Measurements from ENCODE around the gene PRDX2. TPM values are rescaled to one million over a fixed set of nuclear protein-coding genes. Genes with fewer than 3 reads are reported as not detected.
A peak's percentile ranks its signal among the peaks of the same experiment; 100 is the strongest.

The PRDX2 gene
- total RNA-seq, 1 donor: 155 TPM

- H3K79me2 ChIP-seq (ENCODE audit: insufficient read depth, low read length): peaks cover 23% of the 10 kb centered on the region
- TF ChIP-seq CTCF (IDR thresholded peaks at IDR 0.05; ENCODE audit: extremely low read depth, low read depth, low read length): no peak
- H3K27me3 ChIP-seq (ENCODE audit: insufficient read depth, low read length): no peaks in the 10 kb centered on the region
- peaks cover 8% of the 10 kb centered on the region for H3K36me3 ChIP-seq (ENCODE audit: insufficient read depth, low read length)
- peaks cover 9% of the 10 kb centered on the region for H4K20me1 ChIP-seq (ENCODE audit: insufficient read depth, low read length)
- no peaks in the 10 kb centered on the region for H3K9me3 ChIP-seq (ENCODE audit: low read depth, low read length)
- no peak overlapping the region for H3K27ac ChIP-seq (ENCODE audit: low read depth, low read length)
- H2AFZ ChIP-seq (ENCODE audit: low read length): no peak overlapping the region
- no peak for DNase-seq (ENCODE audit: insufficient read length, low spot score, missing footprints)
- H3K4me1 ChIP-seq (ENCODE audit: insufficient read depth, low read length): peaks cover 14% of the 10 kb centered on the region
- no peak overlapping the region for H3K4me3 ChIP-seq (ENCODE audit: insufficient read depth, low read length)
- H3K4me2 ChIP-seq (ENCODE audit: insufficient read depth, low read length): no peak overlapping the region
These were observed 4.4 kb downstream of the PRDX2 start for GRCh38 chr19:12797141-12797587.

DNA sequence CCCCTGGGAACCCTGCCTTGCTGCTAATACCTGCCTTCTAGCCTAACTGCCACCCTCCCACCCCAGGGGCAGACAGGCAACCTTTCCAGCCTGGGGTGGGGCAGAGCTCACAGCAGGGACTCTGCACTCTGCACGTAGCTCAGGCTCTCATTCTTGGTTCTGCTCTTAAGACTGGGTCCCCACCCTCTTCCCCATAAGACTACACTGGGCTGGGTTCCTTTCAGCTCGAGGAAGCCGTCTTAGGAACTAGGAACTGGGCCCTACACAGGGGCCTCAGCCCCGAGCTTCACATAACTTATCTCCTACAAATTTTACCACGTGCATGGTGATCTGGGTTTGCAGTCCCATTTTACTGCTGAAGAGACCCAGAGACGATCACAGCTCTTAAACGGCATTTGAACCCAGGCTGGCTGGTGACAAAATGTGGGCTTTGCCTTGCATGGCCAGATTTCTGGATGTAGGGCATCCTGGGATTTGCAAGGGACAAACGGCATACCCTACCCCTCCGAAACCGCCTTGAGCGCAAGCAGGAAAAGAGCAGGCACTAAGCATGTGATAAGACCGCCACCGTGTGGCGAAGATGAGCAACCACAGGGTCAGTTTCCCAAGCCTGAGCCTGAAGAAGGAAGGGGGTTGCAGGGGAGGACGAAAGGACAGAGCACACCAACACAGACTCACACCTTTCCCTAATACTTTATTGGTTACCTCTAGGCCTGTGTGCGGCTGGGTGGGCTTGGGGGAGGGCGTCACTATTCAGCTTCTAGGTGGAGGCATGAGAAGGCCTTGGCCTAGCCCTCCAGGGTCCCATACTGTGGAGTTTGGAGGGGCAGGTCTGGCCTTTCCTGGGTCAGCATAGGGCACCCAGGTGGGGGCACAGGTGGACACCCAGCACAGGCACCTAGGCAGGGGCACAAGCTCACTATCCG, 5.2 kb downstream of the PRDX2 start:
- Histone ChIP-seq H3K27me3 (ENCODE audit: insufficient read depth, low read length) (no peaks in the 10 kb centered on the region), H2AFZ (ENCODE audit: low read length) (no peak overlapping the region), H3K36me3 (ENCODE audit: insufficient read depth, low read length) (peaks cover 8% of the 10 kb centered on the region), H3K79me2 (ENCODE audit: insufficient read depth, low read length) (peaks cover 28% of the 10 kb centered on the region), H3K9me3 (ENCODE audit: low read depth, low read length) (no peaks in the 10 kb centered on the region), H4K20me1 (ENCODE audit: insufficient read depth, low read length) (peaks cover 15% of the 10 kb centered on the region), H3K27ac (ENCODE audit: low read depth, low read length) (no peak overlapping the region), H3K4me1 (ENCODE audit: insufficient read depth, low read length) (peaks cover 12% of the 10 kb centered on the region), H3K4me2 (ENCODE audit: insufficient read depth, low read length) (peak overlapping the region; percentile 33), H3K4me3 (ENCODE audit: insufficient read depth, low read length) (peak overlapping the region; percentile 26)
- peak; percentile 97 for TF ChIP-seq CTCF (IDR thresholded peaks at IDR 0.05; ENCODE audit: extremely low read depth, low read depth, low read length)
- DNase-seq (ENCODE audit: insufficient read length, low spot score, missing footprints): peak; percentile 98

DNA sequence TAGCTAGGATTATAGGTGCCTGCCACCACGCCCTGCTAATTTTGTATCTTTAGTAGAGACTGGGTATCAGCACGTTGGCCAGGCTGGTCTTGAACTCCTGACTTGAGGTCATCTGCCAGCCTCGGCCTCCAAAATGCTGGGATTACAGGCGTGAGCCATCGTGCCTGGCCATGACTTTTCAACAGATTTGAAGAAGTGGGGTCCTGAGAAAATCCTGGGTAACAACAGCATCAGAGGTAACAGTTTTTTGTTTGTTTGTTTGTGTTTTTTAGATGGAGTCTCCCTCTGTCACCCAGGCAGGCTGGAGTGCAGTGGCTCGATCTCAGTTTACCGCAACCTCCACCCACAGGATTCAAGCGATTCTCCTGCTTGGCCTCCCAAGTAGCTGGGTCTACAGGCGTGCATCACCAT, 6.6 kb downstream of the PRDX2 start:
- Histone ChIP-seq H3K9me3 (ENCODE audit: low read depth, low read length) (no peaks in the 10 kb centered on the region), H3K36me3 (ENCODE audit: insufficient read depth, low read length) (peaks cover 7% of the 10 kb centered on the region), H3K4me1 (ENCODE audit: insufficient read depth, low read length) (peaks cover 14% of the 10 kb centered on the region), H3K4me3 (ENCODE audit: insufficient read depth, low read length) (no peak overlapping the region), H2AFZ (ENCODE audit: low read length) (no peak overlapping the region), H3K27ac (ENCODE audit: low read depth, low read length) (peak overlapping the region; percentile 92), H3K27me3 (ENCODE audit: insufficient read depth, low read length) (no peaks in the 10 kb centered on the region), H4K20me1 (ENCODE audit: insufficient read depth, low read length) (peaks cover 12% of the 10 kb centered on the region), H3K4me2 (ENCODE audit: insufficient read depth, low read length) (no peak overlapping the region), H3K79me2 (ENCODE audit: insufficient read depth, low read length) (peaks cover 23% of the 10 kb centered on the region)
- DNase-seq (ENCODE audit: insufficient read length, low spot score, missing footprints): no peak
- no peak for TF ChIP-seq CTCF (IDR thresholded peaks at IDR 0.05; ENCODE audit: extremely low read depth, low read depth, low read length)

DNA sequence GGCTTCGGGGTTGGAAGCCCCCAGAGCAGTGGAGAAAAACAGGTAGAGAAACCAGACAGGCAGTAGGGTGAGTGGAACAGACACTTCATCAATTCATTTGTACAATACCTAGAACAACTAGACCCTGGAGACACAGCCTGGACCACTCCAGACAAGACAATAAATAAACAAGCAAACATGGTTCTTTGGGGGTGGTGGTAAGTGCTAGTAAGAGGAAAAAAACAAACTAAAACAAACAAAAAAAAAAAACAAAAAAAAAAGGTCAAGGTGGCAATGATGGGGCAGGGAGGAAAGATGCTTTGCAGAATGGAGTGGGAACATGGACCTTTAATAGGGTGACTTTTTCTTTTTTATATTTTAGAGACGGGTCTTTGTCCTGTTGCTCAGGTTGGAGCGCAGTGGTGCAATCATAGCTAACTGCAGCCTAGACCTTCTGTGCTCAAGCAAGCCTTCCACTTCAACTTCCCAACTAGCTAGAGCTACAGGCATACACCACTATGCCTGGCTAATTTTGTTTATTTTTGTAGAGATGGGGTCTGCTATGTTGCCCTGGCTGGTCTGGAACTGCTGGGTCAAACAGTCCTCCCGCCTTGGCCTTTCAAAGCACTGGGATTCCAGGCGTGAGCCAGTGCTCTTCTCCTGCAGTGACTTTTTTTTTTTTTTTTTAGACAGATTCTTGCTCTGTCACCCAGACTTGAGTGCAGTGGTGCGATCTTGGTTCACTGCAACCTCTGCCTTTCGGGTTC, 7.2 kb downstream of the PRDX2 start:
- no peaks in the 10 kb centered on the region for H3K9me3 ChIP-seq (ENCODE audit: low read depth, low read length)
- H4K20me1 ChIP-seq (ENCODE audit: insufficient read depth, low read length): peaks cover 12% of the 10 kb centered on the region
- no peak overlapping the region for H2AFZ ChIP-seq (ENCODE audit: low read length)
- H3K4me3 ChIP-seq (ENCODE audit: insufficient read depth, low read length): peak overlapping the region; percentile 98
- DNase-seq (ENCODE audit: insufficient read length, low spot score, missing footprints): no peak
- peak overlapping the region; percentile 92 for H3K27ac ChIP-seq (ENCODE audit: low read depth, low read length)
- H3K4me2 ChIP-seq (ENCODE audit: insufficient read depth, low read length): peak overlapping the region; percentile 88
- peaks cover 21% of the 10 kb centered on the region for H3K79me2 ChIP-seq (ENCODE audit: insufficient read depth, low read length)
- no peak for TF ChIP-seq CTCF (IDR thresholded peaks at IDR 0.05; ENCODE audit: extremely low read depth, low read depth, low read length)
- peaks cover 16% of the 10 kb centered on the region for H3K4me1 ChIP-seq (ENCODE audit: insufficient read depth, low read length)
- peaks cover 1% of the 10 kb centered on the region for H3K36me3 ChIP-seq (ENCODE audit: insufficient read depth, low read length)
- H3K27me3 ChIP-seq (ENCODE audit: insufficient read depth, low read length): no peaks in the 10 kb centered on the region
